Hepatocyte (in vitro differentiated cells): ENCODE measurements around the gene ADAMTS8.

Source experiments
- EZH2 ChIP-seq: fragments of 200-600 bp; sonication (generic); IDR thresholded peaks from 2 replicates; pipeline ENCODE4 v1.6.1; 2016; ENCODE audit warnings: antibody characterized with exemption, mild to moderate bottlenecking, borderline replicate concordance
- TF ChIP-seq, protein P1 (sequence below): fragments of 200-600 bp; sonication (generic); IDR thresholded peaks from 2 replicates; pipeline ENCODE4 v1.5.1; 2016; ENCODE audit warnings: antibody characterized with exemption, mild to moderate bottlenecking; ENCODE audit not compliant: poor library complexity

DNA sequence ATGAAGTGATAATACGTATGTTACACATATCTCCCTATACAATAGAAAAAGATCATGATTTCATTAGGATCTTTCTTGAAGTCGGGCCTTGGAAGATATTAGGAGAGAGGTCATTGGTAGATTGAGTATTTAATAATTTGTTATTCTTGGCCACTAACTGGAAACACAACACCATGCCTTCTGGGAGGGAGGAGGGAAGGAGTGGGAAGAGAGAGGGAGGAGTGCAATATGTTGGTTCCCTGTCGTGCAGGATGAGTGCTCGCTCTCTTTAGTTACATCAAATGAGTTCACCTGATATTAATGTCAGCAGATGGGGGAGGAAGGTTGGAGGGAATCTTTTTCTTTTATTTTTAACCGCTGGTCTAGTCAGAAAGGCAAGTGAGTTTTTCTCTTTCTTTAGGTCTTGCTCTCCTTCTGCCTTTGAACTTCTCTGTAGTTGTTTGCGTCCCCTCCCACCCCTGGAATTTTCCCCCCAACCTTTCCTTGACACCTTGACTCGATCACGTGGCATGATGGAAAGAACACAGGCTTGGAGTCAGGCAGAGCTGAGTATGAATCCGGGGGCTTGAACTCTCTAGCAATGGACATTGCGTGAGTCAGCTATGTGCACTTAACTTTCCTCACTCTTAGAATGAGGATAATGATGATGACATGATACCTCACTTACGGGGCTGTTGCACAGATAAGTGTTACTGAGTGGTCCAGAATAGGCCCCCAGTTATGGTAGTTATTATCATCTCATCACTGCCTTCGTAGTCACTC, 26.3 kb upstream of the ADAMTS8 start:
- TF ChIP-seq, protein P1, sequence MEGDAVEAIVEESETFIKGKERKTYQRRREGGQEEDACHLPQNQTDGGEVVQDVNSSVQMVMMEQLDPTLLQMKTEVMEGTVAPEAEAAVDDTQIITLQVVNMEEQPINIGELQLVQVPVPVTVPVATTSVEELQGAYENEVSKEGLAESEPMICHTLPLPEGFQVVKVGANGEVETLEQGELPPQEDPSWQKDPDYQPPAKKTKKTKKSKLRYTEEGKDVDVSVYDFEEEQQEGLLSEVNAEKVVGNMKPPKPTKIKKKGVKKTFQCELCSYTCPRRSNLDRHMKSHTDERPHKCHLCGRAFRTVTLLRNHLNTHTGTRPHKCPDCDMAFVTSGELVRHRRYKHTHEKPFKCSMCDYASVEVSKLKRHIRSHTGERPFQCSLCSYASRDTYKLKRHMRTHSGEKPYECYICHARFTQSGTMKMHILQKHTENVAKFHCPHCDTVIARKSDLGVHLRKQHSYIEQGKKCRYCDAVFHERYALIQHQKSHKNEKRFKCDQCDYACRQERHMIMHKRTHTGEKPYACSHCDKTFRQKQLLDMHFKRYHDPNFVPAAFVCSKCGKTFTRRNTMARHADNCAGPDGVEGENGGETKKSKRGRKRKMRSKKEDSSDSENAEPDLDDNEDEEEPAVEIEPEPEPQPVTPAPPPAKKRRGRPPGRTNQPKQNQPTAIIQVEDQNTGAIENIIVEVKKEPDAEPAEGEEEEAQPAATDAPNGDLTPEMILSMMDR, result no peak
- TF ChIP-seq EZH2, result no peak
